HepG2 (cell line): Measurements from ENCODE around the gene SH2D3A. TPM values are rescaled to one million over a fixed set of nuclear protein-coding genes. Genes with fewer than 3 reads are reported as not detected.
"Not testable (repeated sequence)": the region's sequence is repeated elsewhere in the genome, so short reads cannot be mapped to it uniquely, and the experiment has no call there.

Experiments used
- ATAC-seq: fragments of 200-7000 bp; cut with Tn5 transposase; 3 replicates; pipeline ENCODE4 v1.9.1; 2020; ENCODE audit warnings: mild to moderate bottlenecking, moderate library complexity
- BruUV-seq: library from RNA; stranded (reverse); fragments of 400-500 nt; replicated peaks from 2 replicates; lab custom pipeline; 2021; lab: Mats Ljungman, UMichigan
- CTCF ChIA-PET: fragments of 300-600 bp; formaldehyde crosslinking; extraction: SDS; loops from one replicate; lab custom pipeline; 2021; ENCODE audit warnings: low total read pairs, inconsistent platforms, low intra/inter-chr PET ratio; lab: Yijun Ruan, JAX
- POLR2A ChIA-PET: fragments of 350-600 bp; sonication (Branson Sonifier 250); formaldehyde crosslinking; loops from one replicate; lab custom pipeline; 2020; ENCODE audit warnings: antibody characterized with exemption, inconsistent platforms; lab: Yijun Ruan, JAX
- DNase-seq: peaks from one replicate; pipeline ENCODE4 v3.0.0-alpha.2; 2015; ENCODE audit warnings: low spot score
- FAIRE-seq: peaks from 3 replicates; lab custom pipeline; 2011; peaks lifted over from hg19 to GRCh38; lab: Jason Lieb, UNC
- H2AFZ ChIP-seq: one replicate; pipeline ENCODE4 v1.6.1; 2011; ENCODE audit warnings: low read length, inconsistent platforms
- H3K27ac ChIP-seq: fragments of 300-600 bp; 3 replicates; pipeline ENCODE4 v1.8.0; 2011; ENCODE audit warnings: mixed run types, mild to moderate bottlenecking, mixed read lengths, low read length, inconsistent platforms; ENCODE audit not compliant: insufficient read depth; ENCODE audit errors: extremely low read length
- H3K27me3 ChIP-seq, 2 experiments: fragments of 200-600 bp in 1 of 2; 2 replicates in 1 of 2; 3 replicates in 1 of 2; pipeline versions ENCODE4 v1.6.0 to v1.8.0; 2011; ENCODE audit warnings: low read length in 2 of 2, mild to moderate bottlenecking in 2 of 2, moderate library complexity in 2 of 2, inconsistent platforms in 1 of 2; ENCODE audit not compliant: insufficient read depth in 2 of 2, control insufficient read depth in 1 of 2
- H3K36me3 ChIP-seq, 2 experiments: fragments of 200-600 bp in 1 of 2; replicated peaks in 1 of 2; 2 replicates in 1 of 2; 3 replicates in 1 of 2; pipeline versions ENCODE4 v1.5.1 to v1.8.0; 2011; ENCODE audit warnings: low read length in 2 of 2, inconsistent platforms in 1 of 2; ENCODE audit not compliant: insufficient read depth in 2 of 2, control insufficient read depth in 1 of 2
- H3K4me1 ChIP-seq: 2 replicates; pipeline ENCODE4 v1.5.1; 2012; ENCODE audit warnings: low read length, inconsistent platforms; ENCODE audit not compliant: insufficient read depth
- H3K4me2 ChIP-seq: 2 replicates; pipeline ENCODE4 v1.6.0; 2011; ENCODE audit warnings: low read depth, low read length, inconsistent platforms
- H3K4me3 ChIP-seq, 3 experiments: fragments of 200-600 bp in 1 of 3; sonication (generic), shearing (Covaris generic) in 1 of 3; replicated peaks in 1 of 3; 2 replicates each; pipeline ENCODE4 v1.5.1; 2011 to 2016; ENCODE audit warnings: low read length in 3 of 3, inconsistent platforms in 2 of 3, low read depth in 2 of 3, mild to moderate bottlenecking in 2 of 3, control low read depth in 1 of 3, mixed read lengths in 1 of 3; ENCODE audit not compliant: insufficient read depth in 1 of 3
- H3K79me2 ChIP-seq: one replicate; pipeline ENCODE4 v1.6.1; 2011; ENCODE audit warnings: low read length, inconsistent platforms; ENCODE audit not compliant: insufficient read depth
- H3K9ac ChIP-seq: 2 replicates; pipeline ENCODE4 v1.6.0; 2011; ENCODE audit warnings: mild to moderate bottlenecking, low read depth, low read length, inconsistent platforms; ENCODE audit not compliant: insufficient read depth
- H3K9me3 ChIP-seq: 2 replicates; pipeline ENCODE4 v1.5.1; 2012; ENCODE audit warnings: mild to moderate bottlenecking, low read length
- H4K20me1 ChIP-seq: 2 replicates; pipeline ENCODE4 v1.6.0; 2011; ENCODE audit warnings: inconsistent platforms, mild to moderate bottlenecking, low read length, moderate library complexity; ENCODE audit not compliant: insufficient read depth
- AGO2 ChIP-seq: fragments of 200-400 bp; formaldehyde crosslinking; optimal IDR thresholded peaks from 2 replicates; pipeline ENCODE3; 2017; ENCODE audit warnings: mild to moderate bottlenecking, low read depth, low read length, moderate library complexity
- CEBPB ChIP-seq: IDR thresholded peaks from 2 replicates; pipeline ENCODE4 v1.6.1; 2011; ENCODE audit warnings: low read depth, low read length, improper control_type of control experiment, borderline replicate concordance
- CEBPG ChIP-seq: IDR thresholded peaks from 2 replicates; pipeline ENCODE4 v1.6.1; 2016
- HDAC2 ChIP-seq: sonication (generic); formaldehyde crosslinking; IDR thresholded peaks from 2 replicates; pipeline ENCODE4 v1.4.0; 2020; ENCODE audit warnings: missing genetic modification reagents
- JUND ChIP-seq: sonication (generic); formaldehyde crosslinking; IDR thresholded peaks from 2 replicates; pipeline ENCODE4 v1.8.0; 2022; ENCODE audit warnings: mild to moderate bottlenecking, missing genetic modification reagents
- RARA ChIP-seq: IDR thresholded peaks from 2 replicates; pipeline ENCODE4 v1.6.1; 2016; ENCODE audit warnings: missing genetic modification reagents, missing compliant biosample characterization
- RBFOX2 ChIP-seq: fragments of 200-400 bp; formaldehyde crosslinking; IDR thresholded peaks from 2 replicates; pipeline ENCODE4 v1.6.1; 2017; ENCODE audit warnings: low read depth, mild to moderate bottlenecking, low read length
- TEAD3 ChIP-seq: optimal IDR thresholded peaks from 2 replicates; pipeline ENCODE3; 2016; ENCODE audit warnings: borderline replicate concordance
- ZNF510 ChIP-seq: sonication (generic); formaldehyde crosslinking; IDR thresholded peaks from 2 replicates; pipeline ENCODE4 v1.4.0; 2020; ENCODE audit warnings: low read depth, mild to moderate bottlenecking, missing genetic modification reagents
- ZNF616 ChIP-seq: sonication (generic); formaldehyde crosslinking; IDR thresholded peaks from 2 replicates; pipeline ENCODE4 v1.5.0; 2020; ENCODE audit warnings: low read depth, mild to moderate bottlenecking, missing genetic modification reagents
- ZSCAN20 ChIP-seq: sonication (generic); formaldehyde crosslinking; IDR thresholded peaks from 2 replicates; pipeline ENCODE4 v1.4.0; 2020; ENCODE audit warnings: missing genetic modification reagents, mild to moderate bottlenecking, borderline replicate concordance
- WGBS: methylation state at CpG from one replicate; pipeline ENCODE4 v1.1.6; 2017; ENCODE audit warnings: low lambda C conversion rate; 5-methylcytosine and 5-hydroxymethylcytosine counted together
- in situ Hi-C: cut with HindIII; loops from 2 replicates; pipeline ENCODE4 v1.10.0; 2017; ENCODE audit warnings: low pct_unique_long_range_greater_than_20kb; ENCODE audit not compliant: extremely low pct_ligation_motif_present
- intact Hi-C: fragments of 100-400 bp; cut with micrococcal nuclease; formaldehyde crosslinking; loops from one replicate; pipeline ENCODE4 v1.10.0; 2022; ENCODE audit not compliant: unreplicated experiment
- polyA plus RNA-seq, 8 experiments: library from polyadenylated mRNA; depleted of rRNA in 3 of 8; stranded (reverse) in 7 of 8; unstranded in 1 of 8; fragments of >200 nt; fragmentation: Illumina TruSeq in 4 of 8; extraction: Trizol in 4 of 8; gene quantifications; 2 replicates each; pipeline versions ENCODE4 v1.2.1 to v1.2.3, GENCODE V29; 2011 to 2016; ENCODE audit warnings: low read depth in 4 of 8, missing spikeins in 1 of 8, mixed read lengths in 1 of 8; ENCODE audit not compliant: insufficient read depth in 1 of 8
- total RNA-seq, 5 experiments: library from RNA; depleted of rRNA; stranded (reverse); fragments of >200 nt; fragmentation: Illumina TruSeq; extraction: Trizol; gene quantifications; 2 replicates each; pipeline ENCODE4 v1.2.3, GENCODE V29; 2016; ENCODE audit warnings: low read depth in 1 of 5

SH2D3A gene
- total and polyA plus RNA-seq, 2 of the 13 experiments (the other 11 are each of a cell fraction or from before 2014, with no cell fraction given), result 1.0 to 2.2 TPM

DNA sequence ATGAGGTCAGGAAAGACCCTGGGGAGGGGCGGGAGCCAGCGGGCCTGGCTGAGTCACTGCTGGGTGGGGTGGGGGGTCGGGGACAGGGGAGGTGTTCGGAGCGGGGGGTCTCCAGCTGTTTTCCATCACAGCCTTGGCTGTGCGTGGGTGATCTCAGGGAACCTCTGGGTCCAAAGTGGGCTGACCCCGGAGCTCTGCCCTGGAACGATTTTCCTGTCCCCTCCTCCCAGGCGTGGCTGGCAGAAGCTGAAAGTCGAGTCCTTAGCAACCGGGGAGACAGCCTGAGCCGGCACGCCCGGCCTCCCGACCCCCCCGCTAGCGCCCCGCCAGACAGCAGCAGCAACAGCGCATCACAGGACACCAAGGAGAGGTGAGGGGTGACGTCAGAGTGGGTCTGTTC, 17.2 kb downstream of the SH2D3A start:
- H3K4me2 ChIP-seq, result no peak overlapping the region
- intact Hi-C loops, result loop anchor here (5.0 kb wide), 1 partner anchor 112 kb away; no protein-coding TSS in a partner anchor
- H4K20me1 ChIP-seq, result no peaks in the 10 kb centered on the region
- H3K27ac ChIP-seq, result no peak overlapping the region
- DNase-seq (no peak), ATAC-seq (no peak), FAIRE-seq (no peak)
- H3K9ac ChIP-seq, result no peak overlapping the region
- in situ Hi-C loops, result no loop called here
- TF ChIP-seq HDAC2, result no peak
- TF ChIP-seq JUND, result no peak
- no peak for TF ChIP-seq ZNF616
- TF ChIP-seq ZNF510 (CRISPR knock-in tag), result no peak
- peak; percentile 43 for TF ChIP-seq AGO2
- no peak for TF ChIP-seq ZSCAN20
- TF ChIP-seq RARA, result no peak
- 0 out of 2 replicates have a peak, but pooled peaks have one; percentile 37 for TF ChIP-seq RBFOX2
- peaks cover 32% of the 10 kb centered on the region for H3K4me1 ChIP-seq
- H3K4me3 ChIP-seq, result no peak overlapping the region
- 95% methylated on average over 10 of the region's 20 CpGs for WGBS
- no TSS peak for BruUV-seq
- ChIA-PET CTCF (no interaction called here), POLR2A (interaction anchor here (0.7 kb wide), 1 partner anchor 46 kb away, joined by 3 read pairs; no protein-coding TSS in a partner anchor)
- H3K9me3 ChIP-seq, result no peaks in the 10 kb centered on the region
- no peak overlapping the region for H2AFZ ChIP-seq
- peaks cover 17 to 42% of the 10 kb centered on the region in 2 experiments for H3K36me3 ChIP-seq
- H3K79me2 ChIP-seq, result no peaks in the 10 kb centered on the region
- no peaks in the 10 kb centered on the region for H3K27me3 ChIP-seq

DNA sequence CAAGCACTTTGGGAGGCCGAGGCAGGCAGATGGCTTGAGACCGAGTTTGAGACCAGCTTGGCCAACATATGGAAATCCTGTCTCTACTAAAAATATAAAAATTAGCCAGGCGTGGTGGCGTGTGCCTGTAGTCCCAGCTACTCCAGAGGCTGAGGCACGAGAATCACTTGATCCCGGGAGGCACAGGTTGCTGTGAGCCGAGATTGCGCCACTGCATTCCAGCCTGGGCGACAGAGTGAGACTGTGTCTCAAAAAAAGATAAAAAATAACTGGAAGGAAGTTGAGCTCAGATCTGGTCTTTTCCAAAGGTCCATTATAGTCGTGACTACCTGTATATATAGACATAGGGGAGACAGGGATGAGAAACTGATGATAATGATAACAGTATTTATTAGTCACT, 18.7 kb downstream of the SH2D3A start:
- H3K9me3 ChIP-seq, BruUV-seq, H3K9ac ChIP-seq, FAIRE-seq, H3K27me3 ChIP-seq, H3K27ac ChIP-seq, H3K4me2 ChIP-seq, H2AFZ ChIP-seq, DNase-seq, ATAC-seq, H4K20me1 ChIP-seq, H3K4me3 ChIP-seq, in situ Hi-C loops, intact Hi-C loops, H3K79me2 ChIP-seq, CTCF ChIA-PET: not testable (repeated sequence)
- 0 out of 2 replicates have a peak, but pooled peaks have one; percentile 7 for TF ChIP-seq CEBPB
- TF ChIP-seq TEAD3, result peak; percentile 36
- TF ChIP-seq CEBPG, result peak; percentile 33; the same call in 1 of the 2 replicates
- 84% methylated on average over 10 of the region's 10 CpGs for WGBS
- H3K4me1 ChIP-seq, result peaks cover 47% of the 10 kb centered on the region
- POLR2A ChIA-PET, result interaction anchor here (1.2 to 1.6 kb wide), 3 partner anchors 10 to 27 kb away, joined by 4 to 6 read pairs (median 5); partner anchors contain the start of gene C3
- H3K36me3 ChIP-seq, result peaks cover 17 to 53% of the 10 kb centered on the region in 2 experiments
